Panc1 (cell line): Measurements from ENCODE around the gene ARF1.

Experiments
- CTCF ChIP-seq: fragments of 450-650 bp; IDR thresholded peaks from 2 replicates; pipeline ENCODE4 v1.5.1; 2017; ENCODE audit warnings: mild to moderate bottlenecking
- REST ChIP-seq, 2 experiments: IDR thresholded peaks; 2 replicates each; pipeline ENCODE4 v1.6.1; 2011 to 2012; ENCODE audit warnings: low read depth in 2 of 2, control low read depth in 1 of 2, low read length in 1 of 2, mild to moderate bottlenecking in 1 of 2, moderate library complexity in 1 of 2; ENCODE audit not compliant: insufficient read depth in 1 of 2

- TF ChIP-seq CTCF, result no peak
- no peak for TF ChIP-seq REST (IDR thresholded peaks at IDR 0.05; ENCODE audit: insufficient read depth in 1 of 2, low read depth in 2 of 2, low read length in 1 of 2)
Measured at GRCh38 chr1:228092342-228093049, 10.0 kb downstream of the ARF1 start.
